Measurements from ENCODE around the gene EVI5. TPM values are rescaled to one million over a fixed set of nuclear protein-coding genes. Genes with fewer than 3 reads are reported as not detected.

The EVI5 gene
- 7.4 and 7.7 TPM in 2 replicates for total RNA-seq

DNA sequence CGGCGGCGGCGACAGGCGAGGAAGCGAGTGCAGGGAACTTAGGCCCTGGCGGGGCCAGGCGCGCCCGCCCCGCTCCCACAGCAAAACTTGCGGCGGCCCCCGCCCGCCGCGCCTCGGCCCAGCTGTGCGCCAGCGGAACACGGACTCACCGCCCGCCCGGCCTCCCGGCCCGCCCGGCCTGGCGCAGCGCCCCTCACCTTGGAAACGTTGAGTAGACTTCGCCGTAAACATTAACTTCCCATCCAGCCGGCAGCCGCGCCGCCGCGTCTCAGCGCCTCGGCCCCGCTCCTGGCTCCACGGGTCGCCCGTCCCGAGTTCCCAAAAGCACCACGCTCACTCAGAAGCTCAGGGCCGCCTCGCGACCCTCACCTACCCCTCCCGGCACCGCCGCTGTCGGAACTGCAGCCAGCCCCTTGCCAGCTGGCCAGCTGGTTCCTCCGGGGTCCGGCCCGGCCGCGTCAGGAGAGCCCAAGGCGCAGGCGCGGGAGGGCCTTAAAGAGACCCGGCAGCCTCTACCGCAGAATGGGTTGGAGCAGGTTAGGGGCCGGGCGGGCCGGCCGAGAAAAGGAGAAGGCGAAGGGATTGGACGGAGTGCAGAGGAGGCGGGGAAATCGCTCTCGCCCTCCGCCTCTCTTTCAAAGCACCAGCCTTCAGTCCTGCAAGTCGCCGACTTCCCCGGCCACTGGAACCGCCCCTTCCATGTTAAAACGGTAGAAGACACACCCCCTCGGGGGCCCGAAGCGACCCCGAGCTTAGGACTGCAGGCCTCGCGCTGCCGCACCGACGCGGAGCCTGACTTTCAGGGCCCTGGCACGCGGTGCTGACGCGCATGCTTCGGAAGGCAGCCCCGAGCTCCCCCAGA lies at the start of gene EVI5:
Gene EVI5, minus strand, starts transcription at position 470 of the 862 bp plus-strand sequence. CDS start 48,562 bp downstream, outside the sequence.

GRCh38 chr1:92831762-92832536 lies 47.0 kb upstream of the EVI5 start, which contains the start of gene RPL5:
RPL5 (plus strand) TSS chr1:92832040; CDS start chr1:92832115, 75 bp downstream.

DNA sequence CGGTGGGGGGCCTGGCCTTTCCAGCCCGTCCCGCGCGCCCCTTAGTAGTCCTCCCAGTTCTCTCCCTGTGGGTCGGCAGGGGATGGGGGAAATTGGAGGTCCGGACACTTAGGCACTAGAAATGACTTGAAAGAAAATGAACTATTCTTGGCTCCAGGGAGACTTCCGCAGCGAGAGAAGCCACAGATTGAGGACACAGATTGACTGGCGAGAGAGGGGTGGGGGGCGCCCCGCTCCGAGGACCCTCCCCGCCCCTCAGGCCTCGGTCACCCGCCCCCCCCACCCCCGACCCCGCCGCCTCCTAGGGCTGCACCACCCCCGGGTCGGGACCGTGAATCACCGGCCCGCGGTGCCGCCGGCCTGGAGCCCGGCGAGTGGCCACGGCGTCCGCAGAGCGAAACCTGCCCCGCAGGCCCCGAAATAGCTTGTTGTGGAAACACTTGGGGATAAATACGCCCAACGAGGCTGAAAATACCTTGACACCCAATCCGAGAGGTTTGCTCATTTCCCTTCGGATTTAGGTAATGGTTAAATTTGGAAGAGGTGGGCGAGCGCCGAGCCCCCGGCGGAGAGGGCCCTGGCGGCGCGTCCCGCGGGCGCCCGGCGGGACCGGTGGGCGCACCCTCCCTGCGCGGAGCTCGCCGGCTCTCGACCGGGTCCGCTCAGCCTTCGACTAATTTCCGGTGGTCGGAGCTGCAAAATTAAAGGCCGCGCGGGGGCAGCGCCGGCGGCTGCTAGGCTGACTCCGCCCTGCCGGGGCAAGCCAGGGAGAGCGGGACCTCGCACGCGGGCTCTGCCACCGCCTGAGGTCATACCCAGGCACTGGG lies 298.4 kb downstream of the EVI5 start, which contains the start of gene GFI1:
Gene GFI1, minus strand, starts transcription at position 675 of the 827 bp plus-strand sequence. CDS start 3,438 bp downstream, outside the sequence.

Other genes starting within 250 kb of the EVI5 start
- 1,657 and 1,710 TPM in 2 replicates for gene RPL5, start 46.9 kb upstream of the EVI5 start, total RNA-seq
- 4.5 and 5.5 TPM in 2 replicates for gene DIPK1A, start 176.4 kb upstream of the EVI5 start, total RNA-seq